Astrocyte (in vitro differentiated cells and primary cell): Measurements from ENCODE around the gene MPHOSPH9.

Experiments used
- CTCF ChIP-seq: IDR thresholded peaks from 2 replicates; pipeline ENCODE4 v1.5.1; 2011; ENCODE audit warnings: low read depth, mild to moderate bottlenecking, inconsistent platforms, low read length, moderate library complexity; ENCODE audit not compliant: insufficient read depth
- EZH2 ChIP-seq: IDR thresholded peaks from 2 replicates; pipeline ENCODE4 v1.6.1; 2012; ENCODE audit warnings: mild to moderate bottlenecking, low read length, inconsistent platforms; ENCODE audit not compliant: insufficient read depth

DNA sequence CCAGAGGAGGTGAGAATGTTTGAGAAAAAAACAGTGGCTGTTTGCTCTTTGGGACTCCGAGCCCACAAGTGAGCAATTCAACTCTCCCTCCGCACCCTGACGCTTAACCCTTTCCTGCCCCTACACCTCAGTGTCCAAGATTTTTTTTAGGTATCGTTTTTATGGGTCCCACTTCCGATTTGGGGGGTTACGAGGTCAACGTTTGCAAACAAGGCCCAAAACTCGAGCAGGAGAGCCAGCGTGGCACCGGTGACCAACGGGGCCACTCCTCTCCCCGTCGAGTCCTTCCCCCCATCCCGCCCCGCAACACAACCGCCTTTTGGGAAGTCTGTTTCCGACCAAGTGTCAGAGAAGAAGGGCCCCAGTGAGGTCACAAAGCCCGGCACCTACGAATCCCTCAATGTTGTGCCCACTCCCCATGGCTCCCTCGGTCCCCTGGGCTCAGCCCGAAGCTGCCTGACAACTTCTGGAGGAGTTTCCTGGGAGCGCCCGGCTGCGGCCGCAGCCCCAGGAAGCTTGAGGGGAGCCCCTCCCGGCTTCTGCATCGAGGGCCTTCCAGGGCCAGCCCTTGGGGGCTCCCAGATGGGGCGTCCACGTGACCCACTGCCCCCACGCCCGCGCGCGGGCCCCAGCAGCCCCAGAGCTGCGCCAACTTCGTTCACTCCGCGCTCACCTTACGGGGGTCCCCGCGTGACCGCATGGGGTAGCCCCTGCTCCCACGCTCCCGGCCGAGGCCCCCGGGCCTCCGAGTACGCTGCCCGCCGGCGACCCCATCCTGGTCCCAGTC is 37.5 kb upstream of the MPHOSPH9 start:
- TF ChIP-seq CTCF (no peak), EZH2 (no peak)
